D341Med (cell line): ENCODE data around the gene TRERF1.
"Not testable (repeated sequence)": the region's sequence is repeated elsewhere in the genome, so short reads cannot be mapped to it uniquely, and the experiment has no call there.

ENCODE experiments used
- DNase-seq: peaks from one replicate; pipeline ENCODE4 v3.0.0; 2012; ENCODE audit warnings: low spot score

Gene TRERF1

DNA sequence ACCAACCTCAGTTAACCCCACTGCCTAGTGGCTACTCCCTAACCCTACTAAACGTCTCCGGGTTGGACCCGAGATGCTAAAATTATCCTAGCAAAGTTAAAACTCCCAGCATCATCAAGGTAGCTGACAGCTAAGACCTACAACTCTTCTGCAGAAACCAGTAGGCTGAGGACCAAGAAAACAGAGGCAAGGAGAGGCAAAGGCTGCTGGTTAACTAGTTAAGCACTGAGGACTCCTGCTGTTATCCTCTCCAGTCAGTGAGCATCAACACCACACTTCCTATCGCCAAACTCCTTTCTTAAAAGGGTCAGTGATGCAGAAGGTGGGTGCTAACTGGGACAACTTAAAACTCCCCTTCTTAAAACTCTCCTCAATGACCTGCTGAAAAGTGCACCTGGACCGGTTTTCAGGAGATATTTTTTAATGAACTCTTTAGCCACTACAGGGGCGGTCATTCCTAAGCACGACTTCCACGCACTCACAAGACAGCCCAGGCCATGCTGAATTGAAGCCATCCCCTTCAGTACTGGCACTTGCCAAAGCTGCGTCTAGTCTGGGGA, 1.7 kb downstream of the TRERF1 start:
- no peak for DNase-seq

DNA sequence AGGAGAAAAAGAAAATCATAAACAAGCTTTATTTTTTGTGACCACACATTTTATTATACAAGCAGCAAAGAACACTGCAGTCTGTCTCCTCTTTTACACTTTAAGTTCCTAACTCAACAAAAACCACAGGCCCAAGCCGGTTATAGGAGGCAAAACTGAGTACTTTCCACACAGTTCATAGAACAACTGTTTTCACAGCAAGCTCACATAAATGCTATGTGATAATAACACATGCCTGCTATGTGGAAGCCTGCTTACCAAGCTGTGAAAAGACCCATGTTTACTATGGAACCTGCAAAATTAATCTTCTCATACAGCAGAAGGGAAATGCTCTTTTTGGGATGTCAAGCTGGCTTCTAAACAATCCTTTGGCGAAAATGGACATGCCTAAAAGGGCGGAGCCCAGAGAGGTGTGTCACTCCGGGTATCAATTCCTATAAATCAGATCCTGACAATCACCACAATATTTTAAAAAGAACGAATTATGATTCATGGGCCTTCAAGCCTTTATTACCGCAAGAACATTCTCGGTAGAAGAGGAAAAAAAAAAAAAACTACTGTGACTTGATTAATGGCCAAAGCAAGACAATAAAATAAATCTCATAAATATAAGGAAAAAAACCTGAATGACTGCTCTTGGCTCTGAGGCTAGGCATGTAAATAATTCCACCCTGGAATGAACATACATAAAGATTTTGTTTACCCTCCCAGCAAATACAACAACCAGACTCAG, 2.6 kb downstream of the TRERF1 start:
- DNase-seq: no peak

DNA sequence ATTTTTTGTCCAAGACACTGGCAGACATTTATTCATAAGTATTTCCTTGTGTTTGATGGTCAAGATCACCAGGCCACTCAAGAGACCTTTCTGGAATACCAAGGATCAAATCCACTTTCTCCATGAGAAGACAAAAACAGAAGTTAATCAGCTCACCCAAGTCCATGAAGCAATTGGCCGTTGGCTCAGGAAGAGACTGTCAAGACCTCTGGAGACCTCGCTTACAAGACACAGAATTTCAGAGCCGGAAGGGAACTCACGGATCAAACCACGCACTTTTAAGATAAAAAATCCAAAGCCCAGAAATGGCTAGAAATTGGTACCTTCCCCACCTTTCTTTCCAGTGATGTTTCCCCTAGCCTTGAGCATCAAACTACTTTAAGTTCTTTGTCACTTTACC, 3.3 kb downstream of the TRERF1 start:
- DNase-seq: no peak

DNA sequence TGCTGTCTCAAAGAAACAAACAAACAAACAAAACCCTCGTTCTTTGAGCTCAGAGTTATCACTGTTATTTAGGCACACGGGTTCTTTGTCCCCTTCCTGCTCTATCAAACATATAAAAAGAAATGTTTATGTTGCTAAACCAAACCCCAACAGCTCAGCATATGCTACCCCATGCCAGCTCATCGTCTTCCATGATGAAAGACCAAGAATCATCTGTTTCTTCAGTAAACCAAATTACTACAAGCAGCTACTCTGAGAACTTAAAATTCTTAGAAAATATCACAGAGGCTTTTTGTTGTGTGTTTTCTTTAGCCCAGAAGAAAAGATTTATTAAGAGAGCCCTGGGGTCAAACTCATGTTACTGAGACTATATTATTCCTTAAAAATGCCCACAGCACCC, 4.7 kb downstream of the TRERF1 start:
- no peak for DNase-seq

DNA sequence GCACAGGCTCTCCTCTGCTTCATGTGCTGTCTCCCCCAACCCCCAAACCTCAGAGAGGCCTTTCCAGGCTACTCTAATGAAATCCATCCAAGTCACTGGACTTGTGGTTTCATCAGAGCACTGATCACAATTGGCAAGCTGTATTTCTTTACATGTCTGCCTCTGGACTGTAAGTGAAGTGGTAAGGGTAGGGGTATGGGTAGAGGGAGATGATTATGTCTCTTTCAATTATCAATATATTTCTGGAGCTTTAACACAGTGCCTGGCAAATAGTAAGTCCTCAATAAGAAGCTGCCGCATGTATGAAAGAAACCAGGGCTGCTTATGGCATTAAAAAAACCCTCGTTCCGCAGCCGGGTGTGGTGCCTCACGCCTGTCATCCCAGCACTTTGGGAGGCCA, 5.4 kb downstream of the TRERF1 start:
- DNase-seq: no peak

DNA sequence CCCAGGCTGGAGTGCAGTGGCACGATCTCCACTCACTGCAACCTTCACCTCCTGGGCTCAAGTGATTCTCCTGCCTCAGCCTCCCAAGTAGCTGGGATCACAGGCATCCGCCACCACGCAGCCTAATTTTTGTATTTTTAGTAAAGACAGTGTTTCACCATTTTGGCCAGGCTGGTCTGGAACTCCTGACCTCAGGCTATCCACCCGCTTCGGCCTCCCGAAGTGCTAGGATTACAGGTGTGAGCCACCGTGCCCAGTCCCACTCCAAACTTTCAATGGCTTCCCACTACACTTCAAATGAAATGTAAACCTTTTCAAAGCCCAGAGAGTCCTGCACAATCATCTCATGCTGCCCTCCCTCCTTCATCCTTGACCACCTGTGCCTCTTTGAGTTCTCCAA, 5.8 kb downstream of the TRERF1 start:
- not testable (repeated sequence) for DNase-seq

GRCh38 chr6:42443312-42444060, 8.2 kb downstream of the TRERF1 start:
- DNase-seq: no peak

DNA sequence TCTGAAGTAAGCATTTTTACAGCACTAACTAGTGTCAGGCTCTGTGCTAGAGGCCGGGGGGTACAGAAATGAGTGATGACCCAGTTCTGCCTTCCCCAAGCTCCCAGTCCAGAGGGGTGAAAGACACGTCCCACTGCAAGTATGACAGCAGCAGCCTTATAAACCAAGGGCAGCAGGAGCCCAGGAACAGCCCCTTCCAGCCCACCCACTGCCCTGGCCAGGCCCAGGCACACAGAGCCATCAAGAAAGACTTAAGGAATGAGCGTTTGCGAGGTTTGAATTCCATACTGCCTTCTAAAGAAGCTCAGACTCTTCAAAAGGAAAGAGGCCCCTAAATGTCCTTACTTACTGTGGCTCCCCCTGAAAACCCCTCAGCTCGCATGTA, 10.0 kb downstream of the TRERF1 start:
- DNase-seq: no peak

DNA sequence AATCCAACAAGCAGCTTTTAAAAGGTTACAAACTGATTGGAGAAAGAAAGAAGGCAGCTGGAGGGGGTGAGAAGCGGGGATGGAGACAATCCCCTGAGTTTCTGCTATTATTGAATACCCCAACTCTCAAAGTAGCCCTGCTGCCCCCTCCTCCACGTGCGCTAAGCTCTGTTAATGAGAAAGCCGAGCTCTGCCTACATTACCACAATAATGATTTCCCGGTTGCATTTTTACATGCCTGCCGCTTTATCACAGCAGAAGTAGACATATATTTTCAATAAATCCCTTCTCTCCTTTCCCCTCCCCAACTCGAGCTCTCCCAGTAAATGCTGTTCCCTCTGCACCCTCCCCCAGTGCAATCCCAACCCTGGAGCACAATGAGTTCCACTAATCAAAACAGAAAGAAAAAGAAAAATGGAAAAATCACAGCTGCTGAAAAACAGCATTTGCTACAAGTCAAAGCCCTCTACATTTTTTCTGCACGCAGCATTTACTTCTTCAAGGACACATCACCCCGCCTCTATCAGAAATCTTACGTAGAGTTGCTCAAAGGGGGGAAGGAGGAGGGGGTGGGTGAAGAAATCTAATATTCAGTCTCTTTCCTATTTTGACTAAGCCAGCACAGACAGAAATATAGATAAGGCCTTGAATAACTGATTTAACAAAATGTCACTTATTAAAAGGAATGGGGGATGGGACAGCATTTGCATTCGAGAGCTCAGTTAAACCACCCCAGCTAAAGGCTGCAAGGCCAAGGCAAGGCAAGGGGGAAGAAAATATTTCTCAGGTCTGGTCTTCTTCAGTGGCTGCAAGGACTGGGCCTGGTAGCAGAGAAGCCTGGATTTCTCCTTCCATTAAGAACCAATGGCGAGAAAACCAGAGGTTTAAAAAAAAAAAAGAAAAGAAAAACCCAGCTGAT, 10.7 kb downstream of the TRERF1 start:
- no peak for DNase-seq

GRCh38 chr6:42440027-42440426, 11.7 kb downstream of the TRERF1 start:
- DNase-seq: no peak

DNA sequence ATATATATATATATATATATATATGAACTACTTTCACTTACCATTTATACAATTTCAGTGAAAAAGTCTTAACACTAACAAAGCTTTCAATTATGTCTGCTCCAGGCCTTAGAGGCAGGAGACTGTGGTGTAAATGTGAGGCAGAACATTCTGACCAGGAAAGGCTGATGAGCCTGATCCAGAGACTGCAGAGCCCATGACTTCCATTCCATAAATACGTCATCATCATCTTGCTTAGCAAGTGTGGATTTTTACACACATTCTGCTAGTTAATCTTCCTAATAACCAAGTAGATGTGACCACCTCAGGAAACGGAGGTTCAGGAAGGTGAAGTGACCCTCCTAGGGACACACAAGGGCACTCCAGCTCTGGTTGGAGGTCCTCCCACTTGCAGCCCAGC, 14.9 kb downstream of the TRERF1 start:
- no peak for DNase-seq

DNA sequence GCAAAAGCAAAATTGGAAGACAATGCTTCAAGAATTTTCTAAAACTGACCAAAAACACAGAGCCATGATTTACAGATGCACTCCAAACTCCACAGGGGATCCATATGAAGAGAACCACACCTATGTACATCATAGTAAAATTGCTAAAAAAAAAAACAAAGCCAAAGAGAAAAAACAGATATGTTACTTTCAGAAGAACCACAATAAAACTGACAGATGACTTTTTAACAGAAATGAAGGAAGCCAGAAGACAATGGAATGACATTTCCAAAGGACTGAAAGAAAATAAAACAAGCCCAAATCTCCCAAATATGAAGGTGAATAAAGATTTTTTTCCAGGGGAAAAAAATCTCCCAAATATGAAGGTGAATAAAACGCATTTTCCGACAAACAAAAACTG, 17.5 kb downstream of the TRERF1 start:
- DNase-seq: no peak

DNA sequence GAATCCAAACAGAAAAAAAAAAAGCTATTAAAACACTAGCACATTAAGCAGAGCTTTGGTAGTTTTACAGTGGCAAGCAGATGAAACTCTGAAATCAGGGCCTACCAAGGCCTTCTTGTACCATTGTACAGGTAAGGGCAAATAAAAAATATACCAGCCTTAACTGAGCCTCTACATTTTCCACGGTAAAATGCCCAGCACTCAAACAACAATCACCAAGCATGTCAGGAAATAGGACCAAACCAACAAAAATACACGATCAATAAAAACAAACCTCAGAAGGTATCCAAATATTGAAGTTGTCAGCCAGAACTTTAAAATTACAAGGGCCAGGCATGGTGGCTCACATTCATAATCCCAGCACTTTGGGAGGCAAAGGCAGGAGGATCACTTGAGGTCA, 18.3 kb downstream of the TRERF1 start:
- DNase-seq: no peak

- DNase-seq: no peak
Observed at GRCh38 chr6:42431877-42432276, 19.8 kb downstream of the TRERF1 start.

DNA sequence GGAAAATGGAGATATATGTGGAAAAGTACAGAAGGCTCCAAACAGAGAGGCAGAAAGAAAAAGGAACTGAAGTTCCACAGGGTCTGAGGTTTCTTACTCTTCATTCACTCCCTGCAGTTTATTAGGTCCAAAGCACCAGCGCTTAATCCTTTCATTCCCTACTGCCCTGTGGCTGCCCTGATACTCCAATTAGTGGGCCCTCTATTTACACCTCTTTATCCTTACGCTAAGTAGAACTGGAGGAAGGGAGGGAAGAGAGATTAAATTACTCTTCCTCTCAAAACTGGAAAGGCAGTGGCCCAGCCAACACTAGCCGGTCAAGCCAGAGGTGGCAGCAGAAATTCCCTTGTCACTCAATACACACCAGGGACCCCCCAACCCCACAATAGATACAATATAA, 20.4 kb downstream of the TRERF1 start:
- no peak for DNase-seq

DNA sequence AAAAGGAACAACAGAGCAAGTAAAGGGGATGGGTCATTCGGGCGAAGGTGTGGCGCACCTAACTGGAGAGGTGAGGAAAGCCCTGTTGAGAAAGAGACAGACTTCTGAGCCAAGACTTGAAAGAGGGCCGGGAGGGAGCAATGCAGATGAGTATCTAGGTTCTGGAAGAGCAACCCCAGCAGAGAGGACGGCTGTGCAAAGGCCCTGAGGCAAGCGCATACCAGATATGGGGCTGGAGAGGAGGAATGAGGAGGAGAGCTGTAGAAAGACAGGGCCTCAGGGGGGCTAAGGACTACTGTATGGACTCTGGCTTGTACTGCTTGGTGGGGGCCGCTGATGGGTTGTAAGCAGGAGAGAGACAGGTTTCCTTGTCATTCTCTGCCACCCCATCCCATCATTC, 21.9 kb downstream of the TRERF1 start:
- DNase-seq: no peak

GRCh38 chr6:42429042-42429585, 22.6 kb downstream of the TRERF1 start:
- no peak for DNase-seq

- DNase-seq: no peak
Observed at GRCh38 chr6:42428326-42429041, 23.2 kb downstream of the TRERF1 start.

DNA sequence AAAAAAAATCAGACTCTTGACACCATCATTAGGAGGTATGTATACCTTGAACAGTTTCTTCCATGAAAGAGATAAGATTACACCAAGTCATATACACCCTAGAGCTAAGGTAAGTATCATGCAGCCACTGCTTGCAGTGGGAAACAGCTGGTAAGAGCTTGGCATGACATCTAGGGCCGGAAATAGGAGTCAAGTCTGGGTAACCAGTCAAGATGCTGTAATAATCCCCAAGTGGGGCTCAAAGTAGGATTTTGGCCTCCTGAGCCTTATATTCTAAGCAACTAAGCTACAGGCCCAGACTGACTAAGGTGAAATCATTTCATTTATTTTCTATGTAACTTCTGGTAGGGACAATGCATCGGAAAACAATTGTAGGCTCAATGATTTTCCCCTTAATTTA, 23.9 kb downstream of the TRERF1 start:
- no peak for DNase-seq

DNA sequence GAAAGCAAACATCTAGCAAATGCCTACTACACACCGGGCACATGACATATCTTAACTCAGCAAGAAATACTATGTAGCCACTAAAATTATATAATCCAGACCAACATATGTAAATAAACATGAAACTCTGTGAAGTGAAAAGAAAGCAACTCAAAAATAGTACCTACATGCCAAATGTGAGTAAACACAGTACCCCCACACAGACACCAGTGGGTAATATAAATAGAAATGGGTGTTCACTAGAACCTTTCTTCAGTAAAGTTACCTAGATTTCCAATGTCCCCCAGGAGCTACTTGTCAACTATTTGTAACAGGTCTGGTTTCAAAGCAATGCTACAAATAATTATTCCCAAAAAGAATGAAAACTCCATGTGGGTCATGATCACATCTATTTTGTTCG, 25.5 kb downstream of the TRERF1 start:
- DNase-seq: no peak

DNA sequence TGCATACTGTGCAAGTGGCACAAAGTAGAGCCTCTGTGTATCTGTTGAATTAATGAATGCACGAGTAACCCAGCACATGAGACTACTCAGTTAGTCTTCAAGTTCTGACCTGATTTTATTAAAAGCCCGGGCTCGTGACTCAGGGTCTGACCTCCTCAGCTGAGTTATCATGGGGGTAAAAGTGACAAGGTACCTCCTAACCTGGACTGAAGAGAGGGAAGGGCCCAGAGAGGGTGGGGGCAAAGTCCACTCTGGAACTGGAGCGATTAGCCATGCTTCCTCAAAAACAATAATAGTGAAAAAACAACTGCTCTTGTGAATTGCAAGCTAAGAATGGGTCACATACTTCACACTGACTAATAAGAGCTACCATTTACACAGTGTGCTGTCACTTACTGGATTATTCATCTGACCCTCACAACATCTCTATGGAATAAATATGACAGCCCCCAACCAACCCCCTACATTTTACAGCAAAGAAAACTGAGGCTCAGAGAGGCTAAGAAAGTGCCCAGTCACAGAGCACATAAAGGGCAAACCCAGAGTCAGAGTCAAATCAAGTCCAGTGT, 26.7 kb downstream of the TRERF1 start:
- DNase-seq: no peak
